Measurements from ENCODE around the gene COPZ1.

DNA sequence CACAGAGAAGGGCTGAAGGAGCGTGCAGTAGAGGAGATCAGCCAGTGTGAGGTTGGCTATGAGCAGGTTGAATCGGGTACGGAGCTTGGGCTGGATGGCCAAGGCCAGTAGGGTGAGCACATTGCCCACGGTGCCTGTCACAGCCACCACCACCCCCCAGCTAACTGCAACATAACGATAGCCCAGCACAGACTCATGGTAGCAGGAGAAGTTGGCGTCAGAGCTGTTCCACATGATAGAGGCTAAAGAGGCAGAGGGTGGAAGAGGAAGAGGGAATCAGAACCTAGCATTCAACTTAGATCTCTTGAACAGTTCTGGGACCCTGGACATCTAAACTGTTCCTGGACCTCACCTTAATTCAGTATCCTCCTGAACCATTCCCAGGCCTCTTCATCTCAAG, 38.7 kb downstream of the COPZ1 start:
- TF ChIP-seq, protein P1, sequence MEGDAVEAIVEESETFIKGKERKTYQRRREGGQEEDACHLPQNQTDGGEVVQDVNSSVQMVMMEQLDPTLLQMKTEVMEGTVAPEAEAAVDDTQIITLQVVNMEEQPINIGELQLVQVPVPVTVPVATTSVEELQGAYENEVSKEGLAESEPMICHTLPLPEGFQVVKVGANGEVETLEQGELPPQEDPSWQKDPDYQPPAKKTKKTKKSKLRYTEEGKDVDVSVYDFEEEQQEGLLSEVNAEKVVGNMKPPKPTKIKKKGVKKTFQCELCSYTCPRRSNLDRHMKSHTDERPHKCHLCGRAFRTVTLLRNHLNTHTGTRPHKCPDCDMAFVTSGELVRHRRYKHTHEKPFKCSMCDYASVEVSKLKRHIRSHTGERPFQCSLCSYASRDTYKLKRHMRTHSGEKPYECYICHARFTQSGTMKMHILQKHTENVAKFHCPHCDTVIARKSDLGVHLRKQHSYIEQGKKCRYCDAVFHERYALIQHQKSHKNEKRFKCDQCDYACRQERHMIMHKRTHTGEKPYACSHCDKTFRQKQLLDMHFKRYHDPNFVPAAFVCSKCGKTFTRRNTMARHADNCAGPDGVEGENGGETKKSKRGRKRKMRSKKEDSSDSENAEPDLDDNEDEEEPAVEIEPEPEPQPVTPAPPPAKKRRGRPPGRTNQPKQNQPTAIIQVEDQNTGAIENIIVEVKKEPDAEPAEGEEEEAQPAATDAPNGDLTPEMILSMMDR (conservative IDR thresholded peaks at IDR 0.05), result no peak
- no peak for TF ChIP-seq ZFX (IDR thresholded peaks at IDR 0.05)

All from C4-2B (cell line).